Endothelial cell of umbilical vein (primary cell): Measurements from ENCODE around the gene S100A7.

Source experiments
- EZH2 ChIP-seq: IDR thresholded peaks from 2 replicates; pipeline ENCODE4 v1.6.1; 2012; ENCODE audit warnings: borderline replicate concordance, low read depth, mild to moderate bottlenecking, moderate library complexity, low read length, inconsistent platforms; ENCODE audit not compliant: severe bottlenecking
- FOS ChIP-seq: IDR thresholded peaks from 2 replicates; pipeline ENCODE4 v1.6.1; 2011; ENCODE audit warnings: mild to moderate bottlenecking, low read length, moderate library complexity, borderline replicate concordance; ENCODE audit not compliant: insufficient read depth
- GATA2 ChIP-seq: IDR thresholded peaks from 2 replicates; pipeline ENCODE4 v1.7.0; 2011; ENCODE audit warnings: low read depth, mild to moderate bottlenecking, moderate library complexity, mixed read lengths, low read length; ENCODE audit not compliant: insufficient read length, insufficient read depth
- POLR2A ChIP-seq: IDR thresholded peaks from 2 replicates; pipeline ENCODE4 v1.6.1; 2012; ENCODE audit warnings: low read depth, mild to moderate bottlenecking, control low read depth, low read length
- TF ChIP-seq, protein P1 (sequence below), 2 donors: IDR thresholded peaks; 1 replicate in 1 of 2; 2 replicates in 1 of 2; pipeline ENCODE4 v1.5.1; 2011; ENCODE audit warnings: low read length in 2 of 2, mild to moderate bottlenecking in 2 of 2, moderate library complexity in 2 of 2, control low read depth in 1 of 2, inconsistent platforms in 1 of 2, low read depth in 1 of 2; ENCODE audit not compliant: insufficient read depth in 1 of 2; ENCODE audit errors: extremely low read depth in 1 of 2

DNA sequence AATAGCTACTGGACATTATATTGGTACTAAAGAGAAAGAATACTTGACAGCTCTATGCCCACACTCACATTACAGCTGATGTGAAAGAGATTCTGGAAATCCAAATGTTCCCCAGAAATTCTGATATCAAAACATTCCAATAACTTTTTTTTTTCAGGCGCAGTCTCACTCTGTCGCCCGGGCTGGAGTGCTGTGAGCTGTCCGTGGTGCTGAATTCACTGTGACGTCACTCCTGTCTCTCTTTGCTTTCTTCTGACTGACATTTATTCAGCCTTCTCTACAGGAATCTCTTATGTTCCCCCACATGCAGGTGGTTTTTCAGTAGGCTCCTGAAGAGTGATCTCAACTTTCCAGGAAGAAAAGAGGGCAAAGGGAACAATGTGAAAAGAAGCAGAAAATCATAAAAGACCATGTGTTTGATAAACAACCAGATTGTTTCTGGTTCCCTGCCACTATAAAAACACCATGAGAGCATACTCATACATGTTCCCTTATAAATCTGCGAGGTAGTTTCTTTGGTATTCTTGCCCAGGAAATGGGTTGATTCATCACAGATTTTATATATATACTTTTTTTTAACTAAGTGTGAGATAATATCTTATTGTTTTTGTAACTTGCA is 37.9 kb downstream of the S100A7 start:
- TF ChIP-seq POLR2A (no peak), GATA2 (no peak), EZH2 (no peak), FOS (no peak)
- TF ChIP-seq, protein P1, sequence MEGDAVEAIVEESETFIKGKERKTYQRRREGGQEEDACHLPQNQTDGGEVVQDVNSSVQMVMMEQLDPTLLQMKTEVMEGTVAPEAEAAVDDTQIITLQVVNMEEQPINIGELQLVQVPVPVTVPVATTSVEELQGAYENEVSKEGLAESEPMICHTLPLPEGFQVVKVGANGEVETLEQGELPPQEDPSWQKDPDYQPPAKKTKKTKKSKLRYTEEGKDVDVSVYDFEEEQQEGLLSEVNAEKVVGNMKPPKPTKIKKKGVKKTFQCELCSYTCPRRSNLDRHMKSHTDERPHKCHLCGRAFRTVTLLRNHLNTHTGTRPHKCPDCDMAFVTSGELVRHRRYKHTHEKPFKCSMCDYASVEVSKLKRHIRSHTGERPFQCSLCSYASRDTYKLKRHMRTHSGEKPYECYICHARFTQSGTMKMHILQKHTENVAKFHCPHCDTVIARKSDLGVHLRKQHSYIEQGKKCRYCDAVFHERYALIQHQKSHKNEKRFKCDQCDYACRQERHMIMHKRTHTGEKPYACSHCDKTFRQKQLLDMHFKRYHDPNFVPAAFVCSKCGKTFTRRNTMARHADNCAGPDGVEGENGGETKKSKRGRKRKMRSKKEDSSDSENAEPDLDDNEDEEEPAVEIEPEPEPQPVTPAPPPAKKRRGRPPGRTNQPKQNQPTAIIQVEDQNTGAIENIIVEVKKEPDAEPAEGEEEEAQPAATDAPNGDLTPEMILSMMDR (IDR thresholded peaks at IDR 0.05; ENCODE audit: extremely low read depth in 1 of 2, insufficient read depth in 1 of 2, low read depth in 1 of 2, low read length in 2 of 2): no peak
